T-helper 1 cell (primary cell): Measurements from ENCODE around the gene ZBTB18.

Source experiments
- DNase-seq, 5 donors: peaks; one replicate each; pipeline ENCODE4 v3.0.0-alpha.2; 2012 to 2020

The ZBTB18 gene

DNA sequence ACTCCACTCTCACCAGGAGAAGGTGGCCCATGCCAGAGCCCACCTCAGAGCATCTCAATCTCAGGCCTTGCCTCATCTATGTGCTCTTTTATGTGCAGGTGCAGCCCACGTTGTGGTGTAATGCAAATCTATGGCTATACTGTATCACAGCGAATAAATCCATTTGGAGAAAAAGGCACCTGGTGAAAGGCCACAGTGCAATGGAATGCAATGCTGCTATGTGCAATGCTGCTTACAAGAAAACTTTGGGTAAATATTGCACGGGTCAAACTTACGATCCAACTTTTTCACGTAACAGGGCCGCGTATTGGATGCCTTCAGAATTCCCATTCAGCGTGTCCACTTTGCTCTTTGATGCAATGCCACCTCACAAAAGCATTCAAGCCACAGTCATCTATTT, 13.5 kb downstream of the ZBTB18 start:
- DNase-seq: no peak

DNA sequence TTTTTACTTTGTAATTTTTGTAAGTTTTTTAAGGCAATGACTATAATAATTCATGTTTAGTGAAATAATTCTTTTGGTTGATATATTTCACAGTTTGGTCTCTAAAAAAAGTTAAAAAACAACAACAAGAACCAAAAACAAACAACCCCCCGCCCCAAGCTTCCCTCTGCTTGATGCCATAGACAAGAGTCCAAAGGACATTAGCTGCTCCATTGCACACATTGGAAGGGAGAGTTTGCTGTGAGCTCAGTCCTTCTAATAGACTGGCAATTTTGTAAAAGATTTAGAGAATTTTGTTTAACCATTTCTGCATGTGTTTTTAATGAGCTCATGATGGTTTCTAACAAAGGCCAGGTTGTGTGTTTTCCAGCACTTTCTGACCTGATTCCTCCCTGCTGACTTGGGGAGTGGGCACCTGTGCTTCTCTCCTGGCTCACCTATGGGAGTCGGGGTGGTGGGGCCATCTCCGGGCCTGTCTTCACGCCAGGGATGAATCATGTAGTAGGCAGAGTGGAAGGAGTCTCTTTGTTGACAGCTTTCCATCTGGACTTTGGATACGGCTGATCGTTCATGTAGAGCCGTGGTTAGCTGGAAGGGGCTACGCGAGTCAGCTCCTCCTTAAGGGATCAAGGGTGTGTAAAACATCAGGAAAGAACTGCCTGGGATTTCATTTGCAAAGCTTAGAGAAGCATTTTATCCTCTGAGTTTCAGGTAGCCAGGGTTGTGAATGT, 14.1 kb downstream of the ZBTB18 start:
- no peak for DNase-seq

GRCh38 chr1:244065960-244066388, 14.9 kb downstream of the ZBTB18 start:
- no peak for DNase-seq

- DNase-seq: no peak
These were observed 16.1 kb downstream of the ZBTB18 start for GRCh38 chr1:244066954-244067716.

GRCh38 chr1:244067893-244068292, 16.8 kb downstream of the ZBTB18 start:
- DNase-seq: no peak

DNA sequence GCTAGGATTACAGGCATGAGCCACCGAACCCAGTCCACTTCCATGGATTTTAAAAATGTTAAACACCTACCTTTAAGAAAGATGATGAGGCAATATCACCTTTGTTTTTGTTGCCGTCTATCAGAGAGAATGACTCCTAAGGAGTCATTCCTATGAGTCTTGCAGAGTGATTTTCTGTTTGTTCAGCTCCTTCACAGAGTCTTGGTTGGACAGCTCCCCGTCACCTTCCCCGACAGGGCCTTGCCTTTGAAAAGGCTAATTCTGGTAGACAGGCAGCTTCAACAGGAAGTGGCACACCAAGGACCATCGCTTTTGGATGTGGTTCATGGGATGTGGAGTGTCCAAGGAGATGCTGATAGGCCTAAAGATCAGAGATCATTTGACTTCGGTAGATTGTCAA, 17.5 kb downstream of the ZBTB18 start:
- no peak for DNase-seq

GRCh38 chr1:244069326-244069898, 18.3 kb downstream of the ZBTB18 start:
- no peak for DNase-seq

GRCh38 chr1:244074559-244075171, 23.6 kb downstream of the ZBTB18 start:
- peak; percentile 19 to 72 (median 55) for DNase-seq

DNA sequence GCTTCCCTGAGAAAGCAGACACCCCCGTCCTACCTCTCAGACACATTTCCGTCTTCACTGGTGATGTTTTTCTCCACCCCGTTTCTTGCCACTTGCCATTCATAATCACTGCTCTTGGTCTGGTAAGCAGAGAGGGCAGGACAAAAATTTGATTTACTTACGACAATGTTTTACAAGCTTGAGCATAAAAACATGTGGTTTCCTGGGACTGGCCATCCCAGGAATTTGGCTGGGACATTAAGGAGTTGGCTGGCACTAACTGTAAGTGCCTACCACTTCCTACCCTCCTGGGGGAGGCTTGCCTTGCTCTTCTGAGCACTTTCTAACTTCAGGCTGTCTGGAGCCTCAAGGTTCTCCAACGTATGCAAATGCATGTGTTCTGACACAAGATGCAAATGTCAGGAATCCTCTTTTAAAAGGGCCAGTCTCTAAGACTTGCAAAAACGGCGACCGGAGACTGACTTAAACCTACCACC, 24.2 kb downstream of the ZBTB18 start:
- no peak for DNase-seq

- DNase-seq: no peak
These were observed 25.7 kb downstream of the ZBTB18 start for GRCh38 chr1:244076740-244077139.

- DNase-seq: no peak
These were observed 26.6 kb downstream of the ZBTB18 start for GRCh38 chr1:244077473-244078220.

- DNase-seq: no peak
These were observed 29.4 kb downstream of the ZBTB18 start for GRCh38 chr1:244080343-244080929.

DNA sequence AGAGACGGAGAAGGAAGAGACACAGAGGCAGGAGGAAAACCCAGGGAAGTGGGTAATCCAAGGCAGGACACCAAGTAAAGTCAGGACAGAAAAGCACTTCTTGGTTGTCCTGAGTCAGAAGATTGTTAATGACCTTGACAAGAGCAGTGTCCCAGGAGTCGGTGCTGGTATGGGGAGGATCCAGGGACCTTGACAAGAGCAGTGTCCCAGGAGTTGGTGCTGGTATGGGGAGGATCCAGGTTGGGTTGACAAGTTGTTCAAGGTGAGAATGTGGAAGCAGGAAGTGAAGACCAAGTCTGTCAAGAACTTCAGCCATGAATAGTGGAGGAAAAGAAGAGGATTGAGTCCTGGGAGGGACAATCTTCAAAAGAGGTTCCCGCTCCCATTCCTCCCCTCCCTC, 31.9 kb downstream of the ZBTB18 start:
- no peak for DNase-seq

GRCh38 chr1:244083383-244083943, 32.4 kb downstream of the ZBTB18 start:
- no peak for DNase-seq

DNA sequence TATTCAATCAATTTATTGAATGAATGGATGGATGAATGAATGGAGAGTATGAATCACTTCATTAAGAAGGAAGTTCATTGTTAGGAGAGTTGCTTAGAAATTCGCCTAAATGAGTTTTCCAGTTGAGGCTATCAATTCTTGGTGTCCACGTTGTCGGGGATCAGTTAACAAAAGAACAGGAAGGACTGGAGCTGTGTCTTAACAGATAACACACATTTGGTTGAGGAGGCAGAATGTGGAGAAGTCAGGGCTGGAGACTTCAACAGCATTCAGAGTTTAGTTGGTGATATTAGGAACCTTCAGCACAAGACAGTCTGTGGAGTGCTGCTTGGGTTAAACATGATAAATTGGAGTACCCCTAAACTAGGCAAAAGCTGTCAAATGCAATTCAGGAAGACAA, 33.7 kb downstream of the ZBTB18 start:
- no peak for DNase-seq

- DNase-seq: no peak
These were observed 34.8 kb downstream of the ZBTB18 start for GRCh38 chr1:244085891-244086290.

DNA sequence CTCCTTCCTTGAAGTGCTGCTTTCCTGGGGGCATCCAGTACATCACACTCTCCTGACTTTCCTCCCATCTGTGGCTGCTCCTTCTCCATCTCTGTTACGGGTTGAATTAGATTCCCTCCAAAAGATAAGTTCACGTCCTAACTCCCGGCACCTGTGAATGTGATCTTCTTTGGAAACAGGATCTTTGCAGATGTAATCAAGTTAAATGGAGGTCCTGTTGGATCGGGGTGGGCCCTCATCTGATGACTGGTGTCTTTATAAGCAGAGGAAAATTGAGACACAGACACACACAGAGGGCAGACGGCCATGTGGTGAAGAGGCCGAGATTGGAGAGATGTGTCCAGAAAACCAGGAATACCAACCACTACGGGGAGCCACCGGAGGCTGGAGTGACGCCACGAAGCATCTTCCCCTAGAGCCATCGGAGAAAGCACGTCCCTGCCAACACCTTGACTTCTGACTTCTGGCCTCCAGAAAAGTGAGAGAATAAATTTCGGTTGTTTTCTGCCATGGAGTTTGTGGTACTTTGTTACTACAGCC, 36.0 kb downstream of the ZBTB18 start:
- no peak for DNase-seq

DNA sequence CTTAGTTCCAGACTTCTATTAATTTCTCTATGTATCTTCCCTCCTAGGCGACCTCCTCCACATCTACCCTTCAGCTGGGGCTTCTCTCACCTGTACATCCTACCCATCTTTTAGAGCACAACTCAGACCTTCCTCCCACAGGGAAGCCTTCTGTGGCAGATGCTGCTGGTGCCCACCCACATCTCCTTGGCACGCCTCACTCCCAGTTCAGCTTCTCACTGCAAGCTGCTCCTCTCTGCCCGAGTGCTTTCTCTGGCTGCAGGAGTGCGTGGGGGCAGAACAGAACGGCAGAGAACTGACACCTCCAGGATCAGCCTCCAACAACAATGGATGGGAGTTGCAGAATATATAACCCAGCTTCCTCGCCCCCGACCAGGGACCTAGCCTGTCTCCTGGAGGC, 36.5 kb downstream of the ZBTB18 start:
- DNase-seq: no peak

- DNase-seq: no peak
These were observed 37.1 kb downstream of the ZBTB18 start for GRCh38 chr1:244088161-244088560.

- no peak for DNase-seq
These were observed 38.5 kb downstream of the ZBTB18 start for GRCh38 chr1:244089561-244089960.

GRCh38 chr1:244090645-244091044, 39.6 kb downstream of the ZBTB18 start:
- DNase-seq: no peak
